Measurements from ENCODE around the gene CAND2. TPM values are rescaled to one million over a fixed set of nuclear protein-coding genes. Genes with fewer than 3 reads are reported as not detected.

Gene CAND2
- total RNA-seq, 2 donors from 2014 or later, result 0.72 to 2.2 TPM

- no peak for TF ChIP-seq CTCF (IDR thresholded peaks at IDR 0.05)
- DNase-seq, result no peak
- no peak overlapping the region for H3K27ac ChIP-seq
- intact Hi-C loops (cut with DNase I), result no loop called here
- H3K36me3 ChIP-seq, result peaks cover 26% of the 10 kb centered on the region
- H3K9me3 ChIP-seq, result no peaks in the 10 kb centered on the region
- H3K4me1 ChIP-seq, result no peaks in the 10 kb centered on the region
- H3K9ac ChIP-seq (ENCODE audit: low read depth in 2 of 2, low read length in 2 of 2), result no peak overlapping the region
- H3K27me3 ChIP-seq, result no peaks in the 10 kb centered on the region
- no peak overlapping the region for H3K4me3 ChIP-seq
These were observed 36.1 kb downstream of the CAND2 start for GRCh38 chr3:12832350-12833221.

DNA sequence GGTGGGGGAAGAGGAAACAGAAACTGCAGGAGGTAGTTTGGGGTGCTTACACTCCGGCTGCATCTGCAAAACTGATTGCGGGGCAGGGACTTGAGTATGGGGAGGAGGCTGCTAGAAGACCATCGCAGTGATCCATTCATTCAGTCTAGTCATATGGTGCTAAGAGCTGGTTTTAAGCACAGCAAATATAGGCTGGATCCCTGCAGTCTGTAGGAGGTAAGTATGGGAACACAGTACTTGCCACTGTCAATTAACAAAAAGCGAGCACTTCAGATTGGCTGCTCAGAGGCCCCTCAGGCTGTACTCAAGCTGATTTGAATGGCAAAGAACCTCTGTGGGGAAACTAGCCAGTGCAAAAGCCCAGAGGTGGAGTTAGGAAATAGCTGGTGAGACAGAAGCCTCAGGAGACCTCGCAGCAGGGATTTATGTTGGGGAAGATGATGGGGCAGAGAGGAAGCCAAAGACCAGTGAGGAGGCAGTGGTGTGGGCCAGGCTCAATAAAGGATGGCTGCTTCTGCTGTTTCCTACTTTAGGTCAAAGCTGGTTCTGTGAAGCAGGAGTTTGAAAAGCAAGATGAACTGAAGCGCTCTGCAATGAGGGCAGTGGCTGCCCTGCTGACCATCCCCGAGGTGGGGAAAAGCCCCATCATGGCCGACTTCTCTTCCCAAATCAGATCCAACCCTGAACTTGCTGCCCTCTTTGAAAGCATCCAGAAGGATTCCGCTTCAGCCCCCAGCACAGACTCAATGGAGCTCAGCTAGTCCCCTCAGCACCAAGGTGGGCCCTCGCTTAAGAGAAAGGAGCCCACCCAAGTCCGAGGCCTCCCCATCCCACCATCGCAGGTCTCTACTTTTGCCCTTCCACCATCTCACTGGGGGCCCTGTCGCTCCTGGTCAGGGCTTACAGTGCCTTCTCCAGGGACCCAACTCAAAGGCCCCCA lies 37.0 kb downstream of the CAND2 start:
- no peak overlapping the region for H3K9ac ChIP-seq (ENCODE audit: low read depth in 2 of 2, low read length in 2 of 2)
- peaks cover 26% of the 10 kb centered on the region for H3K36me3 ChIP-seq
- no peak for TF ChIP-seq CTCF (IDR thresholded peaks at IDR 0.05)
- H3K9me3 ChIP-seq, result no peaks in the 10 kb centered on the region
- no peak overlapping the region for H3K4me3 ChIP-seq
- intact Hi-C loops (cut with DNase I), result no loop called here
- no peak for DNase-seq
- no peaks in the 10 kb centered on the region for H3K27me3 ChIP-seq
- no peak overlapping the region for H3K27ac ChIP-seq
- no peaks in the 10 kb centered on the region for H3K4me1 ChIP-seq

DNA sequence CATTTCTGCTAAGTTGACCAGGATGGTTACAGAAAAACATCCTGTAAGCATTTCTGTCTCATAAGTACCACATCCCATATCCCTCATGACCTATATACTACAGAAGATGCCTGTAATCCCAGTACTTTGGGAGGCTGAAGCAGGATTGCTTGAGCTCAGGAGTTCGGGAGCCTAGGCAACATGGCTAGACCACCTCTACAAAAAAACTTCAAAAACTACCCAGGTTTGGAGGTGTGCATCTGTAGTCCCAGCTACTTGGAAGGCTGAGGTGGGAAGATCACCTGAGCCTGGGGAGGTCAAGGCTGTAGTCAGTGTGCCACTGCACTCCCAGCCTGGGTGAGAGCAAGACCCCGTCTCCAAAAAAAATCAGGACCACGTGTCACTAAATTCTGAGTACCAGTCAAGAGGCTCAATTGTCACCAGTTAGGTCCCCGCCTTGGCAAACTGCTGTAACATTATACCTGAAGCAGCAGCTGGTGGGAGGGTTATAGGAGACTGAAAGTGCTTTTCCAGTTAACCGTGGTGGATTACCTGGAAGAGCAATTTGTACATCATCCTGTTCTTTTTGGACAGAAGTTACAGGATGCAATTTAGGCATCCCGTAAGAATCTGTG lies 38.7 kb downstream of the CAND2 start:
- Histone ChIP-seq H3K4me1 (peaks cover 8% of the 10 kb centered on the region), H3K4me3 (no peak overlapping the region), H3K27ac (no peak overlapping the region), H3K9me3 (no peaks in the 10 kb centered on the region), H3K27me3 (no peaks in the 10 kb centered on the region), H3K9ac (ENCODE audit: low read depth in 2 of 2, low read length in 2 of 2) (no peak overlapping the region), H3K36me3 (peaks cover 26% of the 10 kb centered on the region)
- DNase-seq, result no peak
- TF ChIP-seq CTCF (IDR thresholded peaks at IDR 0.05), result no peak
- intact Hi-C loops (cut with DNase I), result no loop called here

DNA sequence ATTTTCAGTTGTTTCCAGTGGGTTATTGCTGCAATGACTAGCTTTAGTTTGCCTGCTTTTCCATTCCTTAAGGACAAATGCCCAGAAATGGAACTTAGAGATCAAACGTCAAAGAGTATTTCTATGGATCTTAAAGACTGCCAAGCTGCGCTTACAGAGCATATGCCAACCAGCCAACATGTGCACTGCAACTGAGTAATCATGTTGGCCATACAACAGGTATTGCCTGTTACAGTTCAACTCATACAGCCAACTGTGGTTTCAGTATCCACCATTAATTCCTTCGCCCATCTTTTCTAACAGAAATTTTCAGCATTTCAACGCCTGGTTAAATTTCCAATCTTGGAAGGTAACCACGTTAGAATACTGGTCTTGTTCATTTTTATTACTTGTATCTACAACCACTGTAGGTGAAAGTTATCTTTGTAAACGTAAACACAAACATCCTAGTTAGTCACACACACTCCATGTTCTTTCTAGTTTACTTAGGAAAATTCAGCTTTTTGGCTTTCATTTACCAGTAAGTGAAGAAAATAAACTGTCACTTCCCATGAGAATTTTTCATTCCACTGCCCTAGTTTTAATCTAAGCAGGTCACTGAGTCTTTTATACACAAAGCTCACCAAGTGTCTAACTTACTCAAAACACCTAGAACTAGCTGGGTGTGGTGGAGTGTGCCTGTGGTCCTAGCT lies 41.0 kb downstream of the CAND2 start:
- Histone ChIP-seq H3K27me3 (no peaks in the 10 kb centered on the region), H3K9me3 (no peaks in the 10 kb centered on the region), H3K9ac (ENCODE audit: low read depth in 2 of 2, low read length in 2 of 2) (no peak overlapping the region), H3K4me1 (peaks cover 8% of the 10 kb centered on the region), H3K36me3 (peaks cover 26% of the 10 kb centered on the region), H3K4me3 (no peak overlapping the region), H3K27ac (no peak overlapping the region)
- intact Hi-C loops (cut with DNase I), result no loop called here
- no peak for TF ChIP-seq CTCF (IDR thresholded peaks at IDR 0.05)
- DNase-seq, result no peak

Data from colonic mucosa (tissue), 4 donors.